Measurements from ENCODE around the gene SDK1.

The SDK1 gene

GRCh38 chr7:4173615-4174014, 872.6 kb downstream of the SDK1 start:
- Histone ChIP-seq H3K4me1 (ENCODE audit: insufficient read depth, poor library complexity, severe bottlenecking) (no peaks in the 10 kb centered on the region), H3K36me3 (ENCODE audit: low read depth) (no peaks in the 10 kb centered on the region), H3K27me3 (ENCODE audit: insufficient read depth, poor library complexity, severe bottlenecking) (no peaks in the 10 kb centered on the region), H3K4me3 (ENCODE audit: severe bottlenecking) (no peak overlapping the region), H3K27ac (ENCODE audit: poor library complexity, severe bottlenecking) (no peak overlapping the region), H3K9me3 (ENCODE audit: severe bottlenecking) (no peaks in the 10 kb centered on the region)
- ATAC-seq (ENCODE audit: low read depth) (no peak), DNase-seq (ENCODE audit: low spot score) (no peak)
- TF ChIP-seq CTCF (IDR thresholded peaks at IDR 0.05; ENCODE audit: poor library complexity, severe bottlenecking): no peak

- no peak overlapping the region for H3K4me3 ChIP-seq (ENCODE audit: severe bottlenecking)
- H3K4me1 ChIP-seq (ENCODE audit: insufficient read depth, poor library complexity, severe bottlenecking): no peaks in the 10 kb centered on the region
- ATAC-seq (ENCODE audit: low read depth) (no peak), DNase-seq (ENCODE audit: low spot score) (no peak)
- H3K36me3 ChIP-seq (ENCODE audit: low read depth): no peaks in the 10 kb centered on the region
- H3K27ac ChIP-seq (ENCODE audit: poor library complexity, severe bottlenecking): no peak overlapping the region
- H3K9me3 ChIP-seq (ENCODE audit: severe bottlenecking): no peaks in the 10 kb centered on the region
- TF ChIP-seq CTCF (IDR thresholded peaks at IDR 0.05; ENCODE audit: poor library complexity, severe bottlenecking): no peak
- H3K27me3 ChIP-seq (ENCODE audit: insufficient read depth, poor library complexity, severe bottlenecking): no peaks in the 10 kb centered on the region
Measured at GRCh38 chr7:4174016-4174415, 873.0 kb downstream of the SDK1 start.

- TF ChIP-seq CTCF (IDR thresholded peaks at IDR 0.05; ENCODE audit: poor library complexity, severe bottlenecking): no peak
- Histone ChIP-seq H3K36me3 (ENCODE audit: low read depth) (no peaks in the 10 kb centered on the region), H3K4me3 (ENCODE audit: severe bottlenecking) (no peak overlapping the region), H3K27me3 (ENCODE audit: insufficient read depth, poor library complexity, severe bottlenecking) (no peaks in the 10 kb centered on the region), H3K4me1 (ENCODE audit: insufficient read depth, poor library complexity, severe bottlenecking) (no peaks in the 10 kb centered on the region), H3K9me3 (ENCODE audit: severe bottlenecking) (no peaks in the 10 kb centered on the region), H3K27ac (ENCODE audit: poor library complexity, severe bottlenecking) (no peak overlapping the region)
- DNase-seq (ENCODE audit: low spot score) (no peak), ATAC-seq (ENCODE audit: low read depth) (no peak)
Measured at GRCh38 chr7:4174451-4174850, 873.4 kb downstream of the SDK1 start.

- Histone ChIP-seq H3K4me1 (ENCODE audit: insufficient read depth, poor library complexity, severe bottlenecking) (no peaks in the 10 kb centered on the region), H3K9me3 (ENCODE audit: severe bottlenecking) (no peaks in the 10 kb centered on the region), H3K27ac (ENCODE audit: poor library complexity, severe bottlenecking) (no peak overlapping the region), H3K4me3 (ENCODE audit: severe bottlenecking) (no peak overlapping the region), H3K36me3 (ENCODE audit: low read depth) (no peaks in the 10 kb centered on the region), H3K27me3 (ENCODE audit: insufficient read depth, poor library complexity, severe bottlenecking) (no peaks in the 10 kb centered on the region)
- no peak for TF ChIP-seq CTCF (IDR thresholded peaks at IDR 0.05; ENCODE audit: poor library complexity, severe bottlenecking)
- ATAC-seq (ENCODE audit: low read depth) (no peak), DNase-seq (ENCODE audit: low spot score) (no peak)
Measured at GRCh38 chr7:4174884-4175283, 873.8 kb downstream of the SDK1 start.

GRCh38 chr7:4175346-4175973, 874.4 kb downstream of the SDK1 start:
- H3K4me1 ChIP-seq (ENCODE audit: insufficient read depth, poor library complexity, severe bottlenecking): no peaks in the 10 kb centered on the region
- H3K36me3 ChIP-seq (ENCODE audit: low read depth): no peaks in the 10 kb centered on the region
- DNase-seq (ENCODE audit: low spot score) (no peak), ATAC-seq (ENCODE audit: low read depth) (no peak)
- no peak overlapping the region for H3K27ac ChIP-seq (ENCODE audit: poor library complexity, severe bottlenecking)
- H3K4me3 ChIP-seq (ENCODE audit: severe bottlenecking): no peak overlapping the region
- no peak for TF ChIP-seq CTCF (IDR thresholded peaks at IDR 0.05; ENCODE audit: poor library complexity, severe bottlenecking)
- no peaks in the 10 kb centered on the region for H3K9me3 ChIP-seq (ENCODE audit: severe bottlenecking)
- H3K27me3 ChIP-seq (ENCODE audit: insufficient read depth, poor library complexity, severe bottlenecking): no peaks in the 10 kb centered on the region

Measured in RWPE2 (cell line).